Esophagus (tissue), 2 donors: ENCODE measurements around the gene BCR. TPM values are rescaled to one million over a fixed set of nuclear protein-coding genes. Genes with fewer than 3 reads are reported as not detected.
A peak's percentile ranks its signal among the peaks of the same experiment; 100 is the strongest.

ENCODE experiments used
- H3K27ac ChIP-seq, 2 donors: one replicate each; pipeline ENCODE4 v1.5.1; 2013; ENCODE audit warnings: low read depth in 2 of 2, mild to moderate bottlenecking in 2 of 2, inconsistent platforms in 1 of 2, low read length in 1 of 2, moderate library complexity in 1 of 2
- H3K27me3 ChIP-seq, 2 donors: one replicate each; pipeline ENCODE4 v1.6.1; 2013; ENCODE audit warnings: low read length in 2 of 2, control low read depth in 1 of 2, mild to moderate bottlenecking in 1 of 2; ENCODE audit not compliant: insufficient read depth in 2 of 2, control insufficient read depth in 1 of 2
- H3K36me3 ChIP-seq, 2 donors: one replicate each; pipeline ENCODE4 v1.6.1; 2013; ENCODE audit warnings: low read length in 1 of 2; ENCODE audit not compliant: control insufficient read depth in 2 of 2, insufficient read depth in 2 of 2
- H3K4me1 ChIP-seq, 2 donors: one replicate each; pipeline ENCODE4 v1.6.1; 2013; ENCODE audit warnings: low read length in 1 of 2; ENCODE audit not compliant: control insufficient read depth in 2 of 2, insufficient read depth in 2 of 2
- H3K4me3 ChIP-seq, 2 donors: one replicate each; pipeline ENCODE4 v1.5.1; 2013; ENCODE audit warnings: low read length in 2 of 2, mild to moderate bottlenecking in 2 of 2, low read depth in 1 of 2, moderate library complexity in 1 of 2
- H3K9me3 ChIP-seq, 2 donors: one replicate each; pipeline ENCODE4 v1.6.1; 2013; ENCODE audit warnings: mild to moderate bottlenecking in 2 of 2, low read depth in 1 of 2, low read length in 1 of 2, moderate library complexity in 1 of 2; ENCODE audit not compliant: control insufficient read depth in 2 of 2, insufficient read depth in 1 of 2
- WGBS, 2 donors: extraction: QIAGEN DNeasy Blood & Tissue Kit; methylation state at CpG; one replicate each; pipeline ENCODE4 v1.1.7; 2013; 5-methylcytosine and 5-hydroxymethylcytosine counted together
- polyA plus RNA-seq, 2 donors: library from polyadenylated mRNA; stranded (reverse); fragments of 200-250 nt; gene quantifications; one replicate each; pipeline ENCODE4 v1.2.3, GENCODE V29; 2013
- donor health status: healthy with polysubstance abuse.
- donor health status: Bipolar disorder and iron deficiency.

Gene BCR
- polyA plus RNA-seq, 2 donors, result 27.8 to 30.2 TPM

GRCh38 chr22:23166841-23167616 is 13.3 kb upstream of the BCR start:
- 75 to 86% methylated on average over 10 of the region's 10 CpGs for WGBS, 2 donors
- Histone ChIP-seq H3K36me3 (no peaks in the 10 kb centered on the region), H3K27me3 (no peaks in the 10 kb centered on the region), H3K4me1 (peaks cover 0 to 3% of the 10 kb centered on the region in 2 donors), H3K27ac (no peak overlapping the region), H3K4me3 (no peak overlapping the region), H3K9me3 (no peaks in the 10 kb centered on the region)

GRCh38 chr22:23168391-23169042 is 11.8 kb upstream of the BCR start:
- Histone ChIP-seq H3K27me3 (no peaks in the 10 kb centered on the region), H3K27ac (no peak overlapping the region), H3K9me3 (no peaks in the 10 kb centered on the region), H3K4me1 (peaks cover 0 to 3% of the 10 kb centered on the region in 2 donors), H3K4me3 (no peak overlapping the region), H3K36me3 (no peaks in the 10 kb centered on the region)
- WGBS, 2 donors, result 90 to 93% methylated on average over 8 to 9 of the region's 9 CpGs

DNA sequence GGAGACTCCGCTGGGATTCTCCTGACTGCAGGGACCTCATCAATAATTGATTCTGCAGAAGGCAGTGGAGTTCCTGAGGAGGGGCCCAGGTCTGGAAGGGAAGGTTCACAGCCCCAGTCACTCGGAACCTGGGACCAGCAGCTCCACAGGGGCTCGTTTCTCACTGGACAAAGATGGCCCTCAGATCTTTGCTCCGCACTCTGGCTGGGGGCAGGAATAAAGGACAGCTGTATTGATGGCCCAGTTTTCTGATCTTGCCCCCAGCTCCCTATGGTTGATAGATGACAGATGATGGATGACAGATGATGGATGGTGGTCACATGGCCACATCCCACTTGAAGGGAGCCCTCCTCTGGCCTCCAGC is 11.3 kb upstream of the BCR start:
- WGBS, 2 donors, result 95 to 97% methylated on average over 4 of the region's 4 CpGs
- H3K4me1 ChIP-seq, result peaks cover 0 to under 1% of the 10 kb centered on the region in 2 donors
- H3K27me3 ChIP-seq, result no peaks in the 10 kb centered on the region
- no peaks in the 10 kb centered on the region for H3K36me3 ChIP-seq
- no peak overlapping the region for H3K4me3 ChIP-seq
- H3K9me3 ChIP-seq, result no peaks in the 10 kb centered on the region
- H3K27ac ChIP-seq, result no peak overlapping the region

- Histone ChIP-seq H3K9me3 (peaks cover 0 to 3% of the 10 kb centered on the region in 2 donors), H3K36me3 (no peaks in the 10 kb centered on the region), H3K4me1 (peaks cover 5 to 18% of the 10 kb centered on the region in 2 donors), H3K27ac (no peak overlapping the region), H3K27me3 (no peaks in the 10 kb centered on the region), H3K4me3 (no peak overlapping the region)
- 91 to 94% methylated on average over 10 of the region's 10 CpGs for WGBS, 2 donors
These were observed 4.3 kb upstream of the BCR start for GRCh38 chr22:23175817-23176644.

GRCh38 chr22:23176645-23177027 is 3.7 kb upstream of the BCR start:
- H3K27me3 ChIP-seq, result no peaks in the 10 kb centered on the region
- 77 to 89% methylated on average over 9 of the region's 9 CpGs for WGBS, 2 donors
- peaks cover 0 to 3% of the 10 kb centered on the region in 2 donors for H3K9me3 ChIP-seq
- H3K27ac ChIP-seq, result peak overlapping the region; percentile 53 to 83
- no peak overlapping the region for H3K4me3 ChIP-seq
- no peaks in the 10 kb centered on the region for H3K36me3 ChIP-seq
- H3K4me1 ChIP-seq, result peaks cover 6 to 23% of the 10 kb centered on the region in 2 donors

- peak overlapping the region; percentile 53 to 83 for H3K27ac ChIP-seq
- H3K9me3 ChIP-seq, result peaks cover 0 to 3% of the 10 kb centered on the region in 2 donors
- 59 to 67% methylated on average over 4 of the region's 4 CpGs for WGBS, 2 donors
These were observed 3.1 kb upstream of the BCR start for GRCh38 chr22:23177197-23177596.

DNA sequence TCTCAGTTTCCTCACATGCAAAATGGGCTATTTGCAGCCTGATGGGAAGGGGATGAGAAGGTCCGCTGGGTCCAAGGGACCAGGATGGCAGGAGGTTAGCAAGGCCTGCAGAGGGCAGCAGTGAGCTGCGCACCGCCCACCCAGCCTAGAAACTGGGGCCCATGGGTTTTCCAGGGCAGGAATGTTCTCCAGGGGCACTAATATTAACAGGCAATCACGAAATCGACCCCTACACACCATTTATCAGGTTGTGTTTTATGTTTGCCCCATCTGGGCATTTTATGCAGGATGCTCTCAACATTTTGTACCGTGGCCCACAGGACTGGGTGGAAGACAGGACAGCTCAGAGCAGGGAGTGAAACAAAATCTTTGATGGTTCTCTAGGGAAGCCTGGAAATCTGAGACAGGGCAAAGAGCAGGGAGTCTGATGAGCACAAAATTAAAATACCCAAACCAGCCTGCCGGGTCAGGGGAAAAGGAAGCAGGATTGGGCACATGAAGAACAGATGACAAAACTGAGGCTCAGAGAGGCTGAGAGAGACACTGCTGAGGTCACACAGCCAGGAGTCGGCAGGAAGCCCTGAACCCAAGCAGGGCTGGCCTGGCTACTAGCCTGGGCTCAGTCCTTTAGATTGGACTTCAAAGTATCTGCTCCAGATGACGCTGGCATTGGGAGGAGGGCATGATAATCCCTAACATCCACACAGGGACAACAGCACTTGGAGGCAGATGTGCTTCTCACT is 1.6 kb upstream of the BCR start:
- Histone ChIP-seq H3K4me1 (peaks cover 7 to 34% of the 10 kb centered on the region in 2 donors), H3K36me3 (peaks cover 0 to 4% of the 10 kb centered on the region in 2 donors), H3K9me3 (peaks cover 0 to 3% of the 10 kb centered on the region in 2 donors), H3K27ac (peak overlapping the region; percentile 80 to 88), H3K4me3 (no peak overlapping the region), H3K27me3 (no peaks in the 10 kb centered on the region)
- 23 to 30% methylated on average over 9 of the region's 9 CpGs for WGBS, 2 donors

More at GRCh38 chr22:23177197-23177596, 3.1 kb upstream of the BCR start:
- Histone ChIP-seq H3K36me3 (peaks cover 0 to 3% of the 10 kb centered on the region in 2 donors), H3K27me3 (no peaks in the 10 kb centered on the region), H3K4me3 (peak overlapping the region in 1 of 2 donors; percentile 6), H3K4me1 (peaks cover 7 to 28% of the 10 kb centered on the region in 2 donors)

DNA sequence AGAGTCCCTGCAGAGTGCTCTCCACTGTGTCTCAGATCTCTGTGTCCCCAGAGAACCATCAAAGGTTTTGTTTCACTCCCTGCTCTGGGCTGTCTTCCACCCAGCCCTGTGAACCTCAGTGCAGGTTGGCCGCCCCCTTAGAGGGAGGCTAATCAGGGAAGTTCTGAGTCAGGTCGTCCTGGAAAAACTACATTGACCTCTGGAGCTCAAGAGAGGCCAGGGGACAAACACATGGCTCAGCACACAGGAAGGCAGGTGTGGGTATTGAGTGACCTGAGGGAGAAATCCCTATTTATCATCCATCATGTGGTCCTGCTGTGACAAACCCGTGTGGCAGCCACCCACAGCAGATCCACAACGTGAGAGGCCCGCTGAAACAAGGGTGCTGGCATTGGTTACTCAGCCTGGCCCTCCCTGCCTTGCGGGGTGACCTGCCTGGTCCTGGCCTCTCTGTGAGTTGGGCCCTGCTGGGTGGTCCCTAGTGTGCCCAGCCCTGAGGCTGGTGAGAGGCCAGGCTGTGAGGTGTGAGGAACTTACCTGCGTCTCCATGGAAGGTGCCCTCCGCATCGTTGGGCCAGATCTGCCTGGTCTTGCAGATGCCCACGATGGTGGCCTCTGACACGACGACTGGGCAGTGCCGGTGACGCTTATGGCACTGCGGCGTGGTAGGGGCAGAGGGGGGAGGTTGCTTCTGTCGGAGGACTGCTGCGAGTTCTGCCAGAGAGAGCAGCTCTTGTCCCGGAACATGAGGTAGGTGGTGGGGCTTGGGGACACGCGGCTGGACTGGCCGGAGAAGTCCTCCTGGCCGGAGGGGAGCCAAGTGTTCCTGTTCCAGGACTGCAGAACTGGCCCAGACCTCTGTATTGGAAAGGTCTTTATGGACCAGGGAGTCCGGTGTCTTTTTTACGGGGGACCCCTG is 669 bp upstream of the BCR start:
- H3K36me3 ChIP-seq, result peaks cover 0 to 4% of the 10 kb centered on the region in 2 donors
- peak overlapping the region; percentile 72 to 79 for H3K4me3 ChIP-seq
- H3K9me3 ChIP-seq, result peaks cover 0 to 3% of the 10 kb centered on the region in 2 donors
- H3K27ac ChIP-seq, result peak overlapping the region; percentile 80 to 88
- WGBS, 2 donors, result 25 to 31% methylated on average over 25 of the region's 25 CpGs
- no peaks in the 10 kb centered on the region for H3K27me3 ChIP-seq
- H3K4me1 ChIP-seq, result peaks cover 7 to 34% of the 10 kb centered on the region in 2 donors
